Kidney (tissue), 14 donors: ENCODE measurements around the gene SPATA2L. TPM values are rescaled to one million over a fixed set of nuclear protein-coding genes. Genes with fewer than 3 reads are reported as not detected.

ENCODE experiments used
- DNase-seq, 5 donors: peaks; one replicate each; pipeline ENCODE4 v3.0.0-alpha.2; 2013 to 2020
- FAIRE-seq: peaks from 2 replicates; lab custom pipeline; 2012; peaks lifted over from hg19 to GRCh38; lab: Jason Lieb, UNC
- H3K27ac ChIP-seq, 2 donors: one replicate each; pipeline ENCODE4 v1.7.0; 2013; ENCODE audit warnings: low read depth in 2 of 2, low read length in 2 of 2, inconsistent platforms in 1 of 2
- H3K27me3 ChIP-seq: one replicate; pipeline ENCODE4 v1.7.1; 2013; ENCODE audit warnings: low read length, inconsistent platforms; ENCODE audit not compliant: control insufficient read depth, insufficient read depth
- H3K36me3 ChIP-seq, 3 donors: one replicate each; pipeline versions ENCODE4 v1.7.0 to v1.7.1; 2013; ENCODE audit warnings: low read length in 3 of 3, control low read depth in 1 of 3, inconsistent platforms in 1 of 3; ENCODE audit not compliant: insufficient read depth in 3 of 3, control insufficient read depth in 2 of 3
- H3K4me1 ChIP-seq, 3 donors: one replicate each; pipeline versions ENCODE4 v1.7.0 to v1.7.1; 2013; ENCODE audit warnings: low read length in 3 of 3, inconsistent platforms in 1 of 3, low read depth in 1 of 3; ENCODE audit not compliant: control insufficient read depth in 2 of 3, insufficient read depth in 2 of 3
- H3K4me3 ChIP-seq, 3 donors: one replicate each; pipeline versions ENCODE4 v1.7.0 to v1.8.1; 2013; ENCODE audit warnings: low read length in 3 of 3, control low read depth in 1 of 3, inconsistent platforms in 1 of 3
- H3K9ac ChIP-seq, 3 donors: one replicate each; pipeline versions ENCODE4 v1.7.0 to v1.7.1; 2013; ENCODE audit warnings: low read length in 3 of 3, control low read depth in 1 of 3, inconsistent platforms in 1 of 3
- H3K9me3 ChIP-seq, 3 donors: one replicate each; pipeline versions ENCODE4 v1.7.0 to v1.7.1; 2013; ENCODE audit warnings: low read length in 3 of 3, control low read depth in 1 of 3, inconsistent platforms in 1 of 3; ENCODE audit not compliant: control insufficient read depth in 2 of 3, insufficient read depth in 1 of 3
- intact Hi-C: fragments of 100-400 bp; cut with DNase I; formaldehyde crosslinking; loops from one replicate; pipeline ENCODE4 v1.11.1; 2022
- polyA plus RNA-seq: library from polyadenylated mRNA; stranded (reverse); fragments of 350-450 nt; fragmentation: Illumina TruSeq; extraction: RNeasy Lipid Tissue Mini Kit (QIAGEN cat#74804); gene quantifications from one replicate; pipeline ENCODE4 v1.2.3, GENCODE V29; 2014; ENCODE audit warnings: low read depth, low replicate concordance; ENCODE audit not compliant: insufficient read depth
- total RNA-seq: library from RNA; stranded (reverse); fragmentation: NEBNext Ultra II Directional; extraction: Animal tissue kit (Norgen Biotek cat#: 25700); gene quantifications from one replicate; pipeline ENCODE4 v1.2.1, GENCODE V29; 2021
- TF ChIP-seq, protein P1 (sequence below): IDR thresholded peaks from 3 replicates; pipeline ENCODE4 v1.5.1; 2012; ENCODE audit warnings: mild to moderate bottlenecking, moderate library complexity, borderline replicate concordance; ENCODE audit not compliant: insufficient read depth; ENCODE audit errors: extremely low read depth
- donor health status: control.
- donor health status: control.
- donor health status: control.
- donor health status: control.
- donor health status: control.
- donor health status: DM: yes; HTN: yes; CAD: no.
- donor health status: Normal renal cell carcinoma (clear cell type).

SPATA2L gene
- total and polyA plus RNA-seq, 2 donors from 2014 or later = 12.6 to 15.1 TPM

- TF ChIP-seq, protein P1, sequence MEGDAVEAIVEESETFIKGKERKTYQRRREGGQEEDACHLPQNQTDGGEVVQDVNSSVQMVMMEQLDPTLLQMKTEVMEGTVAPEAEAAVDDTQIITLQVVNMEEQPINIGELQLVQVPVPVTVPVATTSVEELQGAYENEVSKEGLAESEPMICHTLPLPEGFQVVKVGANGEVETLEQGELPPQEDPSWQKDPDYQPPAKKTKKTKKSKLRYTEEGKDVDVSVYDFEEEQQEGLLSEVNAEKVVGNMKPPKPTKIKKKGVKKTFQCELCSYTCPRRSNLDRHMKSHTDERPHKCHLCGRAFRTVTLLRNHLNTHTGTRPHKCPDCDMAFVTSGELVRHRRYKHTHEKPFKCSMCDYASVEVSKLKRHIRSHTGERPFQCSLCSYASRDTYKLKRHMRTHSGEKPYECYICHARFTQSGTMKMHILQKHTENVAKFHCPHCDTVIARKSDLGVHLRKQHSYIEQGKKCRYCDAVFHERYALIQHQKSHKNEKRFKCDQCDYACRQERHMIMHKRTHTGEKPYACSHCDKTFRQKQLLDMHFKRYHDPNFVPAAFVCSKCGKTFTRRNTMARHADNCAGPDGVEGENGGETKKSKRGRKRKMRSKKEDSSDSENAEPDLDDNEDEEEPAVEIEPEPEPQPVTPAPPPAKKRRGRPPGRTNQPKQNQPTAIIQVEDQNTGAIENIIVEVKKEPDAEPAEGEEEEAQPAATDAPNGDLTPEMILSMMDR = no peak
- Histone ChIP-seq H3K4me3 (no peak overlapping the region), H3K27ac (no peak overlapping the region), H3K4me1 (no peaks in the 10 kb centered on the region), H3K9ac (no peak overlapping the region), H3K27me3 (no peaks in the 10 kb centered on the region), H3K9me3 (no peaks in the 10 kb centered on the region), H3K36me3 (peaks cover 0 to 45% (median 35%) of the 10 kb centered on the region in 3 donors)
- DNase-seq (no peak), FAIRE-seq (no peak)
- intact Hi-C loops = no loop called here
Observed at GRCh38 chr16:89729293-89729692, 27.8 kb upstream of the SPATA2L start.

DNA sequence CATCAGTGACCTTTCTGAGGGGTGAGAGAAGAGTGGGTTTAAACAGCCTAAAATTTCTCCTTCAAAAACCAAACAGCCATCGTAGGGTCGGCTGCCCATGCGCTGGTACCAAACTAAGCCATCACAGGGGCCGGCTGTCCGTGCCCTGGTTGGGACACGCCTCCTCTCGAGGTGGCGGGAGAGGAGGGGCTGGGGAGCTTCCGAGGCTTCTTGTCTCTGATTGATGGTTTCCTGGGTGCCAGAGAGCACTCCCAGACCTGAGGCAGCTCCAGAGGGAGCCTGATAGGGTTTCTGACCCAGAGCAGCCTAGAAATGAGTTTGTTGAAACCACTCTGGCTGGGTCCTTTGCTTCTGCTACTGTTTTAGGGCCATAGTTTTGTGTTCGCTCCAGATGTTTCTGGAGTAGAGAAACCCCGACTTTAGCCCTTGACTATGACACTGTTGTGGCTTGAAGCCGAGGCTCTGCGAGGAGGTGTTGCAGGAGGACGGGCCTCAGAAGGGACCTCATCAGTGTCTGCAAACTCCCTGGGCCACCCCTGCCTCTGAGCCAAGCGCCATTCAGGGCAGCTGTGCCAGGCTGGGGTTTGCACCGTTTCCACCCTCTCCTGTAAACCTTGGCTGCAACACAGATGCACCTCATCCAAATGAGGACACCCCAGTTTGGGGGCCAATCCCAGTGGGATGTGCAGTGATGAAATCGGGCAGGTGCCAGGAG is 26.1 kb upstream of the SPATA2L start:
- Histone ChIP-seq H3K4me1 (peaks cover 0 to 15% (median 7%) of the 10 kb centered on the region in 3 donors), H3K9ac (no peak overlapping the region), H3K4me3 (no peak overlapping the region), H3K9me3 (no peaks in the 10 kb centered on the region), H3K36me3 (peaks cover 0 to 41% (median 29%) of the 10 kb centered on the region in 3 donors), H3K27me3 (no peaks in the 10 kb centered on the region), H3K27ac (no peak overlapping the region)
- intact Hi-C loops = no loop called here
- DNase-seq (peak in 1 of 5 donors; percentile 31), FAIRE-seq (no peak)
- TF ChIP-seq, protein P1 = no peak

GRCh38 chr16:89723279-89724250 is 22.1 kb upstream of the SPATA2L start:
- Histone ChIP-seq H3K36me3 (peaks cover 0 to 21% (median 12%) of the 10 kb centered on the region in 3 donors), H3K27me3 (no peaks in the 10 kb centered on the region), H3K9me3 (no peaks in the 10 kb centered on the region), H3K27ac (no peak overlapping the region), H3K4me1 (peaks cover 0 to 24% (median 8%) of the 10 kb centered on the region in 3 donors), H3K9ac (no peak overlapping the region), H3K4me3 (peak overlapping the region in 1 of 3 donors; percentile 78)
- no peak for DNase-seq
- intact Hi-C loops = no loop called here
- TF ChIP-seq, protein P1 = no peak
- FAIRE-seq = no peak
